Measurements from ENCODE around the gene POLR2E. TPM values are rescaled to one million over a fixed set of nuclear protein-coding genes. Genes with fewer than 3 reads are reported as not detected.

The POLR2E gene
- total RNA-seq, 1 donor from 2014 or later: 142 TPM

DNA sequence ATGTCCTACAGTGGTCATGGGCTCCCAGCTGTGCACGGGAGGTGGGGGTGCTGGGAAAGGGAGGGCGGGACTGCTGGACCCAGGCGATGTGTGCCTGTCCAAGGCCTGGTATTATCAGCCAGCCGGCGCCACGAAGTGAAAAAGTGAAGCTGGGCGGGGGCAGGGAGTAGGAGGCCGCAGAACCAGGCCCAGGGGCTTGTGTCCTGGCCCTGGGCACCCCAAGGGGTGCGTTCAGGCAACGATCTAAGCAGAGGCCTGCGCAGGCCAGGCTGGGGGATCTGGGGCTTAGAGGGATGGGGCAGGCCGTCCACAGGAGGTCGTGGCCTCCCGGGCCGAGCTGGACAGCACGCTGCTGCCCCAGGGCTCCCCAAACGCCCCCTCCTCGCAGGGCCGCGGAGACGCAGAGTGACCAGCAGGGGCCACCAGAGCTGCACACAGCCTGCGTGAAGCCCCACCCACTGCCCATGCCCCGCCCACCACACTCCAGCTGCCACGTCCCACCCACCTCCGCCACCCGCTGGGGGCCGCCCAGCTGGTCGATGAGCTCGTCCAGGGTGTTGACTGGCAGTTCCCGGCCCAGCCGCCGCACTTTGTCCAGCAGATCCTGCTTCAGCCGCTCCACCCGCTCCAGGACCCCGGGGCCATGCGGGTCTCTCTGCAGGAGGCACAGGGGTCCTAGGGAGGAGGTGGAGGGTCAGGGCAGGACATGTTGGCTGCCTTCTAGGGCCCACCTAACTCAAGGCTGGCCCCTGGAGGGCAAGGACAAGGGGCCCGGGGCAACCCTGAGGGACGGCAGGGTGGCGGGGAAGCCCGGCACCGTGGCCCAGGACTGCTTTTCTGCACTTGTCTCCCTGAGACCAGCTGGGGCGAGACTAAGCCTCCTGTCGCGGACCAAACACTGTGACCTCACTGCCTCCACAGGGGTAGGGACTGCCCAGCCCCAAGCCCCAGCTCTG is 18.1 kb upstream of the POLR2E start:
- DNase-seq (ENCODE audit: missing footprints) (peak; percentile 97), ATAC-seq (peak; percentile 94)
- intact Hi-C loops (cut with DNase I): loop anchor here (2.0 to 5.0 kb wide), 2 partner anchors 79 to 127 kb away; partner anchors contain the start of gene ATP5F1D

DNA sequence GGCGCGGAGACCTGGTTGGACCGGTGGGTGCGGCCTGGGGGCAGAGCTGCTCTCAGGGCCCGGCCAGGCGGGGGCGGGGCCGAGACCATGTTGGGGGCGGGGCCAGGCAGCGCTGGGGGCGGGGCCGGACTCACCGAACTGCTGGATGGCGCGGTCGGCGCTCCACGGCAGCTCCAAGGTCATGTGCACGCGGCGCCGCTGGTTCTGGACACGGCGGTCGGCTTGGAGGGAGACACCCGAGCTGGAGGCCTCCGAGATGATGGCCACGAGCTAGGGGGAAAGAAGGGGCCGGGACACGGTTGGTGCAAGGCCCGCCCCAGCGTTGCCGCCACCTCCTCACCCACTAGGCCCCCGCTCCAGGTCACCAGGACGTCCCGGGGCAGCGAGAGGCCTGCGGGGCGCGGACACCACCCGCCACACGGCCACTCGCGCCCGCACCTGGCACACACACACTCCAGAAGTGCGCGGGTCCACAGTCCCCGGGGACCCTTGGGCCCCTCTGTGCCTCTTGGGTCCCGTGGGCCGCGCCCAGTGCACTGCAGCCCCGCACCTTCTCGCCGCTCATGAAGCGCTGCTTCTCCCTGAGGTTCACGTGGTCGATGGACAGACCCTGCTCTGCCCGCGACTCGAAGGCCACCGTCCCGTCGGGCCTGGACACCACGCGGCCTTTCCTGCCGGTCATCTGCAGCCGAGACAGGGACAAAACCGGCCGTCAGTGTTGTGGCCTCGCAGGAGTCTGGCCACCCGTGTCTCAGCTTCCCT is 17.3 kb upstream of the POLR2E start:
- ATAC-seq (peak; percentile 26), DNase-seq (ENCODE audit: missing footprints) (no peak)
- intact Hi-C loops (cut with DNase I): loop anchor here (2.0 to 5.0 kb wide), 2 partner anchors 80 to 128 kb away; partner anchors contain the start of gene ATP5F1D

DNA sequence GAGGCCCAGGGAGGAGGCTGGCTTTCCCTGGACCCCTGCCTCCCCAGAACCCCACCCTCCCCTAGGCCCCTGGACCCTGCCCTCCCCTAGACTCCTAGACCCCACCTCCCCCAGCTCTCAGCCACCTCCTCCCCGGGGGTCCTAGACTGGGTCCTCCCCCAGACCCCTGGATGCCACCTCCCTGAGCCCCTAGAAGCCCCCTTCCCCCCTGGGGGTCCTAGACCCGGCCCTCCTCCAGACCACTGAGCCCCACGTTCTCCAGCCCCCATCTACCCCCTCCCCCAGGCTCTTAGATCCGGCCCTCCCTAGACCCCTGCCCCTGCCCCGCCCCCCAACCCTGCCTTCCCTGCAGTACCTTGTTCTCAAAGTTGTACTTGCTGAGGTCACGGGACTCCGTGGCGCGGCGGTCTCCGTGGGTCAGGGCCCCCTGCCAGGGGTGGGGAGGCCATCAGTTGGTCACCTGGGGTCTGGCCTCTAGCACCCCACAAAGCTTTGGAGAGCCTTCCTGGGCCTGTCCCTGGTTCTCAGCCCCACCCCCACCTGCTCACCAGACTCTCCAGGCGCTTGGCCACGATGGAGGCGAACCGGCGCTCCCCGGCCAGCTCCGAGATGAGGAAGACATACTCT is 16.6 kb upstream of the POLR2E start:
- ATAC-seq: no peak
- intact Hi-C loops (cut with DNase I): loop anchor here (2.0 to 5.0 kb wide), 2 partner anchors 81 to 129 kb away; partner anchors contain the start of gene ATP5F1D
- DNase-seq (ENCODE audit: missing footprints): no peak

- DNase-seq (ENCODE audit: missing footprints) (no peak), ATAC-seq (no peak)
- intact Hi-C loops (cut with DNase I): loop anchor here (5.0 kb wide), 1 partner anchor 81 kb away; no protein-coding TSS in a partner anchor
Measured at GRCh38 chr19:1110809-1111640, 15.8 kb upstream of the POLR2E start.

GRCh38 chr19:1109697-1110671 is 14.8 kb upstream of the POLR2E start:
- ATAC-seq: no peak
- no peak for DNase-seq (ENCODE audit: missing footprints)
- intact Hi-C loops (cut with DNase I): loop anchor here (5.0 kb wide), 1 partner anchor 82 kb away; no protein-coding TSS in a partner anchor

GRCh38 chr19:1109032-1109551 is 13.9 kb upstream of the POLR2E start:
- ATAC-seq (no peak), DNase-seq (ENCODE audit: missing footprints) (no peak)
- intact Hi-C loops (cut with DNase I): no loop called here

DNA sequence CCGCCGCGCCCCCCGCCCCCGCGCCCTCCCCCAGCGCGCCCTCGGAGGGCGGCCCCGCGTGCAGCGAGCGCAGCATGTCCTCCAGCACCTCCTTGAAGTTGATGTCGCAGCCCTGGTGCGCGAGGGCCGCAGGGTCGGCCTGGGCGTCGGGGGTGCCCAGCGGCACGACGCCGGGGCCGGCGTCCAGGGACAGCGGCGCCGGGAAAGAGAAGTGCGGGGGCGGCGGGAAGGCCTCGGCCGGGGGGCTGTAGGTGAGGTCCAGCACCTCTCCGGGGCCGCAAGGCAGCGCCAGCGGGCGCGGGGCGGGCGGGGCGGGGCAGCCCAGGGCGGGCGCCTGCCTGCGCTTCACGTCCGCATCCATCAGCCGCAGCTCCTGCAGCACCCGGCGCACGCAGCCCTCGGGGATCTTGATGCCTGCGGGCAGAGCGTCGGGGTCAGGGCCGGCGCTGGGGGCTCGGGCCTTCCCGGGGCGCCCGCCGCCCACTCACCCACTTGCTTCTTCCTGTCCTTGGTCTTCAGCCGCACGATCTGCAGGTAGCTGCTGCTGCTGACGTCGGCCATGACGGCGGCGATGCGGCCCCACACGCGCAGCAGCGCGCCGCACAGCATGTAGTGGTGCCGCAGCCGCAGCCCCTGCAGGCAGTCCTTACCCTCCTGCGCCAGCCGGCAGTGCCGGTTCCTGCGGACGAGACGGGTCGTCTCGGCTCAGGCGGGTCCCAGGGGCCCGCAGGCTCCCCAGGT is 13.3 kb upstream of the POLR2E start:
- intact Hi-C loops (cut with DNase I): no loop called here
- no peak for DNase-seq (ENCODE audit: missing footprints)
- ATAC-seq: no peak

DNA sequence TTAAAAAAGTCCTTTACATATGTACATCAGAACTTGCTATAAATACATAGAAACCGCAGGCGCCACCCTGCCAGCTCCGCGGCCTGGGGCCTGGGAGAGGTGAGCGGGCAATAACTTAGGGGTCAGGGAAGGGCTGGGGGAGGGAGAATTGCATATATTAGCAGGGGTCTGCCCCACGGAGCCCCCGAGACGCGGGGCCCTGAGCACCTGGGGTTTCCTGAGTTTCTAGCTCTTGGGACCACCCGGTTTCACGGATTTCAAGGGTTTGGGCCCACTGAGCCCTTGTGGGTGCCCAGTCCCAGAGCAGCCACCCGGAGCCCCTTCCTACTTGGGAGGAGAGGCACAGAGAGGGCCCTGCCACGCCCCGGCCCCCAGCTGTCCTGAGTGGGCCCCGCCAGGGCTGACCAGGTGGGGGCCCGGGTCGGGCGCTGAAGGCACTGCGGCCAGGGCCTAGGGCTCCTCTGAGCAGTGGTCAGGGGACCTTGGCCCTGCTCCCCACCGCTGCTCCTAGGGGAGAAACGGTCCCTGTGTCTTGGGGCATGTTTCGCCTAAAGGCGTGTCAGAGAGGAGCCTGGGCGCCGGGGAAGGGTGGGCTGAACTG is 12.6 kb upstream of the POLR2E start:
- no peak for DNase-seq (ENCODE audit: missing footprints)
- ATAC-seq: no peak
- intact Hi-C loops (cut with DNase I): no loop called here

- intact Hi-C loops (cut with DNase I): no loop called here
- DNase-seq (ENCODE audit: missing footprints) (no peak), ATAC-seq (no peak)
Measured at GRCh38 chr19:1106841-1107660, 11.9 kb upstream of the POLR2E start.

DNA sequence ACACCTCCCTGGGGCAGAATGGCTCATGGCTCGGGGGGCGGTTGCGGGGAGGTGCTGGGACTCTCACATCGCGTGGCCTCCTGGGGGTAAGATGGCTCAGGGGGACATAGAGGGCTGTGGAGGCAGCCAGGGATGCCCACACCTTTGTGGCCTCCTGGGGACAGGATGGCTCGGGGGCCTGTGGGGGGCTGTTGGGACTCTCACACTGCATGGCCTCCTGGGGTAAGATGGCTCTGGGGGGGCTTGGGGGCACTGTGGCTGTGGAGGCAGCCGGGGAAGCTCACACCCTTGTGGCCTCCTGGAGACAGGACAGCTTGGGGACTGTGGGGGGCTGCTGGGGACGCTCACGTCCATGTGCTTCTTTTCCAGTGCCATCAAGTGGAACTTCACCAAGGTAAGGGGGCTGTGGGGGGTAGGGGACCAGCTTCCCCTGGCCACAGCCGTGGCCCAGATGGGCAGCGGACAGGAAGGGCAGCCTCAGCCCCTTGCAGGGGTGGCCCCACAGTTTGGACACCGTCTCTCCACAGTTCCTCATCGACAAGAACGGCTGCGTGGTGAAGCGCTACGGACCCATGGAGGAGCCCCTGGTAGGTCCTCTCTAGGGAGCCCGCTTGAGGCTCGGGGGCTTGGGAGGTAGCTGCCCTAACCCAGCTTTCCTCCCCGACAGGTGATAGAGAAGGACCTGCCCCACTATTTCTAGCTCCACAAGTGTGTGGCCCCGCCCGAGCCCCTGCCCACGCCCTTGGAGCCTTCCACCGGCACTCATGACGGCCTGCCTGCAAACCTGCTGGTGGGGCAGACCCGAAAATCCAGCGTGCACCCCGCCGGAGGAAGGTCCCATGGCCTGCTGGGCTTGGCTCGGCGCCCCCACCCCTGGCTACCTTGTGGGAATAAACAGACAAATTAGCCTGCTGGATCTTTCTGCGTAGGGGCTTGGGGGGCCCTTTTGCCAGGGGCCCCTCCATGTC is 11.0 kb upstream of the POLR2E start:
- intact Hi-C loops (cut with DNase I): no loop called here
- no peak for DNase-seq (ENCODE audit: missing footprints)
- no peak for ATAC-seq

GRCh38 chr19:1105008-1105872 is 10.1 kb upstream of the POLR2E start:
- DNase-seq (ENCODE audit: missing footprints) (no peak), ATAC-seq (no peak)
- intact Hi-C loops (cut with DNase I): no loop called here

- intact Hi-C loops (cut with DNase I): loop anchor here (5.0 kb wide), 1 partner anchor 307 kb away; the partner anchor contains the start of gene PTBP1
- DNase-seq (ENCODE audit: missing footprints) (peak; percentile 83), ATAC-seq (peak; percentile 38)
Measured at GRCh38 chr19:1104311-1105007, 9.3 kb upstream of the POLR2E start.

Measured in Right ventricle myocardium inferior (tissue), 1 donor.